Dendritic cell treated with granulocyte-macrophage colony-stimulating factor and Interleukin-4, amounts not matched to agents 40 ng/mL and 50 ng/mL, for 4 days (primary cell): ENCODE data around the gene ECE2.
A peak's percentile ranks its signal among the peaks of the same experiment; 100 is the strongest.

Experiments used
- H3K27ac Mint-ChIP-seq: one replicate; pipeline ENCODE4 v1.8.0; 2022; ENCODE audit warnings: mild to moderate bottlenecking, mixed read lengths
- H3K27me3 Mint-ChIP-seq: one replicate; pipeline ENCODE4 v1.8.0; 2022; ENCODE audit warnings: mild to moderate bottlenecking, mixed read lengths
- H3K36me3 Mint-ChIP-seq: one replicate; pipeline ENCODE4 v1.8.0; 2022; ENCODE audit warnings: low read depth, mixed read lengths
- H3K4me1 Mint-ChIP-seq: one replicate; pipeline ENCODE4 v1.8.0; 2022; ENCODE audit warnings: low read depth, mixed read lengths
- H3K4me3 Mint-ChIP-seq: one replicate; pipeline ENCODE4 v1.8.0; 2022; ENCODE audit warnings: mild to moderate bottlenecking, moderate library complexity, mixed read lengths
- H3K9me3 Mint-ChIP-seq: one replicate; pipeline ENCODE4 v1.8.0; 2022; ENCODE audit warnings: mixed read lengths
- intact Hi-C: fragments of 100-400 bp; cut with micrococcal nuclease; formaldehyde crosslinking; loops from one replicate; pipeline ENCODE4 v1.15.0; 2022

ECE2 gene

GRCh38 chr3:184236033-184236410 is 39.8 kb upstream of the ECE2 start:
- Mint-ChIP-seq H3K27me3 (peaks cover 37% of the 10 kb centered on the region), H3K4me1 (peaks cover 5% of the 10 kb centered on the region), H3K9me3 (no peaks in the 10 kb centered on the region), H3K27ac (no peak overlapping the region), H3K4me3 (no peak overlapping the region), H3K36me3 (no peaks in the 10 kb centered on the region)
- intact Hi-C loops = no loop called here

- Mint-ChIP-seq H3K4me1 (peaks cover 5% of the 10 kb centered on the region), H3K27ac (no peak overlapping the region), H3K4me3 (no peak overlapping the region), H3K36me3 (no peaks in the 10 kb centered on the region), H3K27me3 (peaks cover 31% of the 10 kb centered on the region), H3K9me3 (no peaks in the 10 kb centered on the region)
- intact Hi-C loops = no loop called here
These were observed 39.2 kb upstream of the ECE2 start for GRCh38 chr3:184236636-184237035.

DNA sequence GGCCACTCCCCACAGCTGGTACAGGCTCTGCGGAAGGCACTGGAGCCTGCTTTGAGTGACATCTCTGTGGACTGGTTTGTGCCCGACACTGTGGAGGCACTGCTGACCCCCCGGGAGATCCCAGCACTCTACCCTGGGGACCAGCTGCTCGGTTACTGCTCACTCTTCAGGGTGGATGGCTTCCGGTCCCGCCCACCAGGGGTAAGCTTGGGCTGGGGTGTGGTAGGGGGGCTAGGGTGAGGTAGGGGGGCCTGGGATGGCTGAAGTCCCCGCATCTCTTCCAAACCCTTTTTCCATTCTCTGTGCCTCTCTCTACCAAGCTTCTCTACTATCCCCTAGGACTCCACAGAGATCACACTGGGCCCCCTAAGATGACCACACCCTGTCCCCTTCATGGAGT is 38.6 kb upstream of the ECE2 start:
- Mint-ChIP-seq H3K4me1 (peaks cover 5% of the 10 kb centered on the region), H3K9me3 (no peaks in the 10 kb centered on the region), H3K27me3 (peaks cover 25% of the 10 kb centered on the region), H3K36me3 (peaks cover 4% of the 10 kb centered on the region), H3K27ac (no peak overlapping the region), H3K4me3 (no peak overlapping the region)
- intact Hi-C loops = no loop called here

DNA sequence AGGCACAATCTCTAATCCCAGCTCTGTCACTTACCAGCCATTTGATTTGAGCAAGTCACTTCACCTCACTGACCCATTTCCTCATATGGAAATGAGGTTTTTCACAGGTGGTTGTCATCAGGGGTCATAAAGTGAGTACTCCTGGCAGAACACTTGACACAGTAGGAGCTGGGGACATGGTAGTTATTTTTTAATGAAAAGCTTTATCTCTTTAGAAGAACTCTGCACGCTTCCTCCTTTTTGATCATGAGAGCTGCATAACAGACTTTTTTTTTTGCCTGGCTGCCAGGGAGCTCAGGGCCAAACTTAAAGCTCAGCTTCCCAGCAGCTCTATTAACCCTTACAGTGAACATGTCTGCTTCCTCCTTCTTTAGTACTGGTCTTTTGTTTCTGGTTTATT is 38.0 kb upstream of the ECE2 start:
- no peak overlapping the region for H3K27ac Mint-ChIP-seq

DNA sequence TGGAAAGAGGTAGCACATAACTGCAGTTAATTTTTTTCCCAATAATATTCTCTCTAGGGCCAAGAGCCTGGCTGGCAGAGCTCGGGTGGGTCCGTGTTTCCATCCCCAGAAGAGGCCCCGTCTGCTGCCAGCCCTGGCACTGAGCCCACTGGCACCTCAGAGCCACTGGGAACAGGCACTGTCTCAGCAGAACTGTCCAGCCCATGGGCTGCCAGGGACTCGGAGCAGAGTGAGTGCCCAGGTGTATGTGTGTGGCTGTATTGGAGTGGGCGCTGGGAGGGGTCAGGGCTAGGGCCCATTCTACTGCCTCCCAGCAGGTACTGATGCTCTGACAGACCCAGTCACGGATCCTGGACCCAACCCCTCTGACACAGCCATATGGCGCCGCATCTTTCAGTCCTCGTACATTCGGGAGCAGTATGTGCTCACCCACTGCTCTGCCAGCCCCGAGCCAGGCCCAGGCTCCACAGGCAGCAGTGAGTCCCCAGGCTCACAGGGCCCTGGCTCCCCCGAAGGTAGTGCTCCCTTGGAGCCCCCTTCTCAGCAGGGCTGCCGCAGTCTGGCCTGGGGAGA is 37.5 kb upstream of the ECE2 start:
- H3K4me3 Mint-ChIP-seq = no peak overlapping the region
- intact Hi-C loops = no loop called here
- H3K27ac Mint-ChIP-seq = no peak overlapping the region
- peaks cover 15% of the 10 kb centered on the region for H3K27me3 Mint-ChIP-seq
- peaks cover 15% of the 10 kb centered on the region for H3K36me3 Mint-ChIP-seq
- H3K9me3 Mint-ChIP-seq = no peaks in the 10 kb centered on the region
- peaks cover 5% of the 10 kb centered on the region for H3K4me1 Mint-ChIP-seq

More for the DNA sequence above, 38.0 kb upstream of the ECE2 start:
- Mint-ChIP-seq H3K4me3 (no peak overlapping the region), H3K27me3 (peaks cover 19% of the 10 kb centered on the region), H3K4me1 (peaks cover 5% of the 10 kb centered on the region), H3K36me3 (peaks cover 10% of the 10 kb centered on the region), H3K9me3 (no peaks in the 10 kb centered on the region)
- intact Hi-C loops = no loop called here

DNA sequence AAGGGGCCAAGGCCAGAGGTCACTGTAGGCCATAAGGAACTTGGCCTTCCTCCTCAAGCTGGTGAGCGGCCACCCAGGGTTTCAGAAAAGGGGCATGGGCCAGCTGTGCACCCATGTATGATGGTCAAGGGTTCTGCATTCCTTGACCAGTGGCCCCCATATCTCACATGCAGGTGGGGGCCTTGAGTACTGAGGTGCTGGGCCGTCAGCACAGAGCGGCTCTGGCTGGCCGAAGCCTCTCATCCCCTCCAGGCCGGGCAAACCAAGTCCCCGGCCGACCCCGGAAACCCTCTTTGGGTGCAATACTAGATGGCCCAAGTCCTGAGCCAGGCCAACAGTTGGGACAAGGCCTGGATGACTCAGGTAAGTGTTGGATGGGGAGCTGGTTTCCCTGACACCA is 36.6 kb upstream of the ECE2 start:
- H3K36me3 Mint-ChIP-seq = peaks cover 24% of the 10 kb centered on the region
- H3K27me3 Mint-ChIP-seq = peaks cover 6% of the 10 kb centered on the region
- no peak overlapping the region for H3K4me3 Mint-ChIP-seq
- H3K27ac Mint-ChIP-seq = no peak overlapping the region
- H3K4me1 Mint-ChIP-seq = peaks cover 5% of the 10 kb centered on the region
- intact Hi-C loops = no loop called here
- H3K9me3 Mint-ChIP-seq = no peaks in the 10 kb centered on the region

- H3K27ac Mint-ChIP-seq = no peak overlapping the region
- intact Hi-C loops = no loop called here
- H3K36me3 Mint-ChIP-seq = peaks cover 29% of the 10 kb centered on the region
- H3K4me3 Mint-ChIP-seq = no peak overlapping the region
- H3K9me3 Mint-ChIP-seq = no peaks in the 10 kb centered on the region
- peaks cover 2% of the 10 kb centered on the region for H3K27me3 Mint-ChIP-seq
- H3K4me1 Mint-ChIP-seq = peaks cover 5% of the 10 kb centered on the region
These were observed 36.1 kb upstream of the ECE2 start for GRCh38 chr3:184239708-184240107.

DNA sequence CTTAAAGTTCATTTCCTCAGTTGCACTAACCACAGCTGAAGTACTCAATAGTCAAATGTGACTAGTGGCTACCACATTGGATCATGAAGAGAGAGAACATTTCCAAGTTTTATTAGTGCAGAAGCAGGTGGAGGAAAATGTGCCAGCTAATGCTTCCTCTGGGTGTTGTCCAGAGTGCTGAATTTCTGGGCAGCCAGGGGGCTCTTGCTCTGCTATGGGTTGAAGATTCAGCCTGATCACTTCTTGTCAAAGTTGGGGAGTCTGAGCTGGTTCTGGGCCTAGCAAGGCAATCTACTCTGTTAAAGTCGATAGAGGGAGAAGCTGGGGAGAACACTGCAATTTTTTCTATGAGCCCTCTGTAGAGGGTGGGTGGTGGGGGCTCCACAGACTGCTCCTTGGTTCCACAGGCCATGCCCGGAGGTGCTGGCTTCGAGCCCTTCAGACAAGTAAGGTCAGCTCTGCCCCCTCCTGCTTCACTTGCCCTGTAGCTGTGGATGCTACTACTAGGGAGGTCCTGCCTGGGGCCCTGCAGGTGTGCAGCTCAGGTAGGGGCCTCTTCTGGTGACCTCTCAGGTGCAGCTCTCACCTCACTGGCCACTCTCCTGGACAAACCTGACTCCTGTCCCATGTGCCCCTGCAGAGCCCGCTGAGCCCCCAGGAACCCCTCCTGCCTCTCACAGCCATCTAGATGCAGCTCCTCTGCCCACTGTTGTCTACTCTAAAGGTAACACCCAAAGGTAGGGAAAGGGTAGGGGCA is 35.3 kb upstream of the ECE2 start:
- Mint-ChIP-seq H3K27me3 (peaks cover 2% of the 10 kb centered on the region), H3K36me3 (peaks cover 37% of the 10 kb centered on the region), H3K9me3 (no peaks in the 10 kb centered on the region), H3K4me1 (peaks cover 5% of the 10 kb centered on the region), H3K27ac (no peak overlapping the region), H3K4me3 (no peak overlapping the region)
- intact Hi-C loops = no loop called here

GRCh38 chr3:184241141-184241446 is 34.7 kb upstream of the ECE2 start:
- peaks cover 9% of the 10 kb centered on the region for H3K4me1 Mint-ChIP-seq
- H3K9me3 Mint-ChIP-seq = no peaks in the 10 kb centered on the region
- H3K27me3 Mint-ChIP-seq = peaks cover 2% of the 10 kb centered on the region
- H3K27ac Mint-ChIP-seq = no peak overlapping the region
- H3K36me3 Mint-ChIP-seq = peaks cover 43% of the 10 kb centered on the region
- intact Hi-C loops = no loop called here
- H3K4me3 Mint-ChIP-seq = no peak overlapping the region

- Mint-ChIP-seq H3K27ac (no peak overlapping the region), H3K4me3 (no peak overlapping the region), H3K4me1 (peaks cover 14% of the 10 kb centered on the region), H3K36me3 (peaks cover 43% of the 10 kb centered on the region), H3K9me3 (no peaks in the 10 kb centered on the region), H3K27me3 (peaks cover 2% of the 10 kb centered on the region)
- intact Hi-C loops = no loop called here
These were observed 34.1 kb upstream of the ECE2 start for GRCh38 chr3:184241447-184242296.

GRCh38 chr3:184242297-184242685 is 33.5 kb upstream of the ECE2 start:
- no peaks in the 10 kb centered on the region for H3K9me3 Mint-ChIP-seq
- H3K4me1 Mint-ChIP-seq = peaks cover 21% of the 10 kb centered on the region
- no peak overlapping the region for H3K27ac Mint-ChIP-seq
- intact Hi-C loops = no loop called here
- peaks cover 43% of the 10 kb centered on the region for H3K36me3 Mint-ChIP-seq
- no peak overlapping the region for H3K4me3 Mint-ChIP-seq
- peaks cover 2% of the 10 kb centered on the region for H3K27me3 Mint-ChIP-seq

DNA sequence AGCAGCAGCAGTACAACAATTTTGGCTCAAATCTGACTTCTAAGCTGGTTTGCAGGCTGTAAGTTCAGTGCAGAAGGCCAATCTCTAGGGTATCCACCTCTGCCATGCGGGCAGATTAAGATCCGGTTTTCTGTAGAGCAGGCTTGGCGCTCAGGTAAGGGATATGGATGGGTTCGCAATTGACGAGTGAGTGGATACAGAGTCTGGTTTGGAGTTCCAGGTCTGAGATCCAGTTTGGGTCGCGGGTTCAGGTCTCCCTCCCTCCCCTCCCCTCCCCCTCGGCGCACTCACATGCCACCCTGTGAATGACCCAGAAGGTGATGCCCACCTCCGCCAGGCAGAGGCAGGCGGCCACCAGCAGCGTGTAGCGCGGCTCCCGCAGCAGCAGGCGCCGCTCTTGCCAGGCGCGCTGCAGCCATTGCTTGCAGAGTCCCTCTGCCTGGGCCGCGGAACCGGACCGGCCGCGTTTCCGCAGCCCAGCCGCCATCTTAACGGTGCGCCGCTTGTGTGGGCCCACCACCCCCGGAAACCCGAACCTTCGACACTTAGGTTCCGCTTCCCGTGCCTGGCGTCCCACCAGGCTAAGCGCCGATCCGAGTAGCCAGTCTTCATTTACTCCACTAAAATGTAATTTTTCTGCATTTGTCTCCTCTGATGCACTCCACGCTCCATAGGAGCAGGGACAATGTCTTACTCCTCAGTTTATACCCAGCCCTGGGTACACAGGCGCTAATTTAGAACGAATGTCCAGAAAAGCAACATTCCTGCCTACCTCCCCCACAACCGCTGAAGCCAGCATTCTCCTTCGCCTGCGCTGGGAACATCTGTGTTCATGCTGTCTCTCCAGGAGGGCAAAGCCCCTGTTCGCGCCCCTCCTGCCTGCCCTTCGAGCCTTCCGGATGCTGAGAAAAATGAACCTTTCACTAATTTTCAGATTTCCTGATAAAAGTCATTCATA is 27.1 kb upstream of the ECE2 start, which contains the start of gene ALG3:
TSS of gene ALG3 (minus strand) at position 509 of the 958 bp plus-strand sequence. CDS start at position 487, 22 bp downstream.
- H3K9me3 Mint-ChIP-seq = no peaks in the 10 kb centered on the region
- peak within 1 kb of the TSS; percentile 93 for H3K4me3 Mint-ChIP-seq
- H3K36me3 Mint-ChIP-seq = peaks cover 31% of the 10 kb centered on the region
- H3K27me3 Mint-ChIP-seq = no peaks in the 10 kb centered on the region
- H3K27ac Mint-ChIP-seq = peak within 1 kb of the TSS; percentile 99
- peaks cover 27% of the 10 kb centered on the region for H3K4me1 Mint-ChIP-seq
- intact Hi-C loops = loop anchor here (1.0 to 2.0 kb wide), 4 partner anchors 50 to 364 kb away; partner anchors contain the start of genes AP2M1, EIF2B5, PARL and PSMD2

DNA sequence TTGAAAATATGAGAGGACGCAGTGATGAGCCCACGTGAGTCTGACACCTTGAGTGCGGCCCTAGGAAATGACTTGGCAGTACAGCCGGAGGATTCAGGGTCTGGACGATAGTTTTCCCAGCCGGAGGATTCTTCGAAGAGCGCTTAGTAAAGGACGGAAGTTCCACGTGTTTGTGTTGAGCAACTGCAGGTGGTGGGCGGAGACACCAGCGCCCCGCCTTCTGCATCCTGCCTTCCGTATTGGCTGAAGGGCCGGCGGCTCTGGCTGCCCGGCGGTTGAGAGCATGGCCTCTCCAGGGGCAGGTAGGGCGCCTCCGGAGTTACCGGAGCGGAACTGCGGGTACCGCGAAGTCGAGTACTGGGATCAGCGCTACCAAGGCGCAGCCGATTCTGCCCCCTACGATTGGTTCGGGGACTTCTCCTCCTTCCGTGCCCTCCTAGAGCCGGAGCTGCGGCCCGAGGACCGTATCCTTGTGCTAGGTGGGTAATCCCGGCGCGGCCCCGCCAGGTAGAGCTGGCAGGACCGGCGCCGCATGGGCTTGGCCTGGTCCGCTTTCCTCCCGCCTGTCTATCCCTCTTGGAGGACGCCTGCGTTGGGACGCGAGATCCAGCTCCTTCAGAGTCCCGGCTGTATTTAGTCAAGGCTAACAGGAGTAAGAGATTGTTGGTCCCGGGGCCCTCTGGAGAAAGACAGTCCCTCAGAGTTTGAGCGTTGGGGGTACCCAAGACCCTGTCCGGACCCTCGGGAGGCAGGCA is 26.2 kb upstream of the ECE2 start, which contains the start of gene EEF1AKMT4:
TSS of gene EEF1AKMT4 (plus strand) at position 261 of the 755 bp plus-strand sequence. CDS start at position 284, 23 bp downstream.
- peak within 1 kb of the TSS; percentile 99 for H3K27ac Mint-ChIP-seq
- intact Hi-C loops = loop anchor here (1.0 to 5.0 kb wide), 7 partner anchors 23 to 365 kb away; partner anchors contain the start of genes ABCC5, AP2M1, EIF2B5 and PARL
- H3K27me3 Mint-ChIP-seq = no peaks in the 10 kb centered on the region
- peaks cover 27% of the 10 kb centered on the region for H3K4me1 Mint-ChIP-seq
- H3K36me3 Mint-ChIP-seq = peaks cover 22% of the 10 kb centered on the region
- peak within 1 kb of the TSS; percentile 93 for H3K4me3 Mint-ChIP-seq
- no peaks in the 10 kb centered on the region for H3K9me3 Mint-ChIP-seq
